Ishikawa (cell line): ENCODE data around the gene FAM135A.

Source experiments
- CEBPB ChIP-seq: IDR thresholded peaks from 2 replicates; pipeline ENCODE4 v1.6.1; 2012
- CREB1 ChIP-seq: IDR thresholded peaks from 2 replicates; pipeline ENCODE4 v1.6.1; 2012; ENCODE audit warnings: low read depth
- EP300 ChIP-seq: IDR thresholded peaks from 2 replicates; pipeline ENCODE4 v1.6.1; 2012; ENCODE audit warnings: borderline replicate concordance
- FOXM1 ChIP-seq: IDR thresholded peaks from 2 replicates; pipeline ENCODE4 v1.6.1; 2012; ENCODE audit warnings: low read depth, borderline replicate concordance
- NFIC ChIP-seq: IDR thresholded peaks from 2 replicates; pipeline ENCODE4 v1.6.1; 2012
- RAD21 ChIP-seq: IDR thresholded peaks from 2 replicates; pipeline ENCODE4 v1.6.1; 2012; ENCODE audit warnings: low read depth
- TAF1 ChIP-seq: IDR thresholded peaks from 2 replicates; pipeline ENCODE4 v1.6.1; 2012; ENCODE audit warnings: low read depth, mild to moderate bottlenecking
- TCF12 ChIP-seq: IDR thresholded peaks from 2 replicates; pipeline ENCODE4 v1.6.1; 2012; ENCODE audit warnings: low read depth
- YY1 ChIP-seq: IDR thresholded peaks from 2 replicates; pipeline ENCODE4 v1.6.1; 2012; ENCODE audit warnings: low read depth
- TF ChIP-seq, protein P1 (sequence below): IDR thresholded peaks from 2 replicates; pipeline ENCODE4 v1.6.1; 2012
- TF ChIP-seq, protein P2 (sequence below): IDR thresholded peaks from 2 replicates; pipeline ENCODE4 v1.6.1; 2012; ENCODE audit warnings: low read depth, mild to moderate bottlenecking
- TF ChIP-seq, protein P3 (sequence below): IDR thresholded peaks from 2 replicates; pipeline ENCODE4 v1.6.1; 2012

DNA sequence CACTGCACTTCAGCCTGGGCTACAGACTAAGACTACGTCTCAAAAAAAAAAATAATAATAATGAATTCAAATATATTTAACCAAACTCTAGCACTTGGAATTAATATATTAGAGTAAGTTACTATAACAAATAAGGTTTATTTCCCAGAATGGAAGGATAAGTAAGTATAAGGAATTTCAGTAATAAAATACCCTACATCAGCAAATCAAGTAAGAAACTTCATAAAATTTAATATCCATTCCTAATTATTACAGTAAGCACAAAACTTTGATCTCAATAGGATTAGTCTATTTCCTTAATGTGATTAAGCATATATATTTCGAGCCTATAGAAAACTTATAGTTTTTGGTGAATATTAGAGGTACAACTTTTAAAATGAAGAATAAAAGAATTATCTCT is 116.7 kb downstream of the FAM135A start:
- TF ChIP-seq TAF1: no peak
- TF ChIP-seq, protein P1, sequence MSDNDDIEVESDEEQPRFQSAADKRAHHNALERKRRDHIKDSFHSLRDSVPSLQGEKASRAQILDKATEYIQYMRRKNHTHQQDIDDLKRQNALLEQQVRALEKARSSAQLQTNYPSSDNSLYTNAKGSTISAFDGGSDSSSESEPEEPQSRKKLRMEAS: no peak
- TF ChIP-seq RAD21: no peak
- TF ChIP-seq YY1: no peak
- no peak for TF ChIP-seq NFIC
- no peak for TF ChIP-seq CEBPB
- no peak for TF ChIP-seq FOXM1
- no peak for TF ChIP-seq CREB1
- TF ChIP-seq, protein P2, sequence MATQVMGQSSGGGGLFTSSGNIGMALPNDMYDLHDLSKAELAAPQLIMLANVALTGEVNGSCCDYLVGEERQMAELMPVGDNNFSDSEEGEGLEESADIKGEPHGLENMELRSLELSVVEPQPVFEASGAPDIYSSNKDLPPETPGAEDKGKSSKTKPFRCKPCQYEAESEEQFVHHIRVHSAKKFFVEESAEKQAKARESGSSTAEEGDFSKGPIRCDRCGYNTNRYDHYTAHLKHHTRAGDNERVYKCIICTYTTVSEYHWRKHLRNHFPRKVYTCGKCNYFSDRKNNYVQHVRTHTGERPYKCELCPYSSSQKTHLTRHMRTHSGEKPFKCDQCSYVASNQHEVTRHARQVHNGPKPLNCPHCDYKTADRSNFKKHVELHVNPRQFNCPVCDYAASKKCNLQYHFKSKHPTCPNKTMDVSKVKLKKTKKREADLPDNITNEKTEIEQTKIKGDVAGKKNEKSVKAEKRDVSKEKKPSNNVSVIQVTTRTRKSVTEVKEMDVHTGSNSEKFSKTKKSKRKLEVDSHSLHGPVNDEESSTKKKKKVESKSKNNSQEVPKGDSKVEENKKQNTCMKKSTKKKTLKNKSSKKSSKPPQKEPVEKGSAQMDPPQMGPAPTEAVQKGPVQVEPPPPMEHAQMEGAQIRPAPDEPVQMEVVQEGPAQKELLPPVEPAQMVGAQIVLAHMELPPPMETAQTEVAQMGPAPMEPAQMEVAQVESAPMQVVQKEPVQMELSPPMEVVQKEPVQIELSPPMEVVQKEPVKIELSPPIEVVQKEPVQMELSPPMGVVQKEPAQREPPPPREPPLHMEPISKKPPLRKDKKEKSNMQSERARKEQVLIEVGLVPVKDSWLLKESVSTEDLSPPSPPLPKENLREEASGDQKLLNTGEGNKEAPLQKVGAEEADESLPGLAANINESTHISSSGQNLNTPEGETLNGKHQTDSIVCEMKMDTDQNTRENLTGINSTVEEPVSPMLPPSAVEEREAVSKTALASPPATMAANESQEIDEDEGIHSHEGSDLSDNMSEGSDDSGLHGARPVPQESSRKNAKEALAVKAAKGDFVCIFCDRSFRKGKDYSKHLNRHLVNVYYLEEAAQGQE: no peak
- TF ChIP-seq EP300: no peak
- TF ChIP-seq TCF12: no peak
- TF ChIP-seq, protein P3, sequence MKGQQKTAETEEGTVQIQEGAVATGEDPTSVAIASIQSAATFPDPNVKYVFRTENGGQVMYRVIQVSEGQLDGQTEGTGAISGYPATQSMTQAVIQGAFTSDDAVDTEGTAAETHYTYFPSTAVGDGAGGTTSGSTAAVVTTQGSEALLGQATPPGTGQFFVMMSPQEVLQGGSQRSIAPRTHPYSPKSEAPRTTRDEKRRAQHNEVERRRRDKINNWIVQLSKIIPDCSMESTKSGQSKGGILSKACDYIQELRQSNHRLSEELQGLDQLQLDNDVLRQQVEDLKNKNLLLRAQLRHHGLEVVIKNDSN: no peak
